Cerebellar nuclear complex (tissue), 1 donor: Measurements from ENCODE around the gene MAP4K5.
"Not testable (repeated sequence)": the region's sequence is repeated elsewhere in the genome, so short reads cannot be mapped to it uniquely, and the experiment has no call there.

Experiments
- DNase-seq, 2 experiments: peaks; one replicate each; lab custom pipeline; 2025; lab: John Stamatoyannopoulos, UW

The MAP4K5 gene

DNA sequence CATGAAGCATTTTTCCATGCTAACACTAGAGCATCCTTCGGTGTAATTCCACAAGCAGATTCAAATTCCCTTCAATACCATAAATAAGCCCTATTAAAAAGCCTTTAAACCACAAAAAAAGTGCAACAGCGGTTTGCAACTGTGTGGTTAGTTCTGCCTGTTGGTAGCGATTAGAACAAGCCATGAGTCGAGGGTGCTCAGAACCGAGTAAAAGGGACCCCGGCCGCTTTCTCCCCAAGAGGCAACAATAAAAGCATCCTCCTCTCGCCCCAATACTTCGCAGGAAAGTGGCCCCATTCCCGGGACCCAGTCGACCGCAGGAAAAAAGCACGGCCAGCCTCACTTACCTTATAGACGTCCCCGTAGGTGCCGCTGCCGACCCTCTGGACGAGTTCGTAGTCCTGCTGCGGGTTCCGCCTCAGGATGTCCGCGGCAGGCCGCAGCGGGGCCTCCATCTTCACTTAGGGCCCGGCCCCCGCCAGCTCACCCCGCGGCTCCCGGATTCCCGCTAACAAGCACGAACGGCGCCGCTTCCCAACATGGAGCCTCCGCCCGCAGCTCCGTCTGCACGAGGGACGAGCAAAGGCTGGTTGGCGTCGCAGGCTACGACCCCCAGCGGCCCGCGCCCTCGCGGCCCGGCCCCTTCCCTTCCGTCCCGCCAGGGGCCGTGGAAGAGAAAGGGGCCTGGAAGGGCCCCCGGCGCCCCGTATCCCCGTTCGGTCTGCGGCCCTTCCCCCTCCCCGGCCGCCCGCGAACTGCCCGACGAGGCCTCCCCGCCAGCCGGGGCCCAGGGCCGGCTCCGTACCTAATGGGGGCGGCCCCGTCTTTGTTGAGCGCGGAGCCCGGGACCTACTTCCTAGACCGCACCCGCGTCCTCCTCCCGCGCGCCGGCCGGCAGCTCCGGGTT lies 521 bp downstream of the MAP4K5 start:
- DNase-seq, result no peak

DNA sequence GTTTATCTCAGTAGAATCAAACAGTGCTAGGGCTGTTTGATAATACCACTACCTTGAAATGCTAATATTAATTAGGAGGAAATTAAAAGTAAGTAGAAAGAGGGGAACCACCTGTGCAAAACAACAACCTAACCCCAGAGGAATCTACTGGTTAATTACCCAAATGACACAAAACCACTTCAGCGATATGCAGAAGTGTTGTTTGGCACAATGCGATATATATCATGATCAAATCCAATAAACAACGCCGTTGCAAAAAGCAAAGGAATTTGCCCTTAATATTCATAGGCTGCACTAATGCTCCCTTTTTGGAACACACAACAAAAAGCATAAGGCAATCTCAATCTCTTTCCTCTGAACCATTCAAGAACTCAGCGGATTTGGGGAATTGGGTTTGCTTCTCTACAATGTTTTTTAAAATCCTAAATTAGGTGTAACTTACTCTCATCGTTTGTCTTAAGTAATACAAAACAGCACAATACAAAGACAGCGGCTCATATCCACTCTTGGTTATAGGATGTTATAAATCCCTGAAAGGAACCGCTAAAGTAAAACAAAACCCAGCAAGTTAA lies 1.5 kb downstream of the MAP4K5 start:
- no peak for DNase-seq

DNA sequence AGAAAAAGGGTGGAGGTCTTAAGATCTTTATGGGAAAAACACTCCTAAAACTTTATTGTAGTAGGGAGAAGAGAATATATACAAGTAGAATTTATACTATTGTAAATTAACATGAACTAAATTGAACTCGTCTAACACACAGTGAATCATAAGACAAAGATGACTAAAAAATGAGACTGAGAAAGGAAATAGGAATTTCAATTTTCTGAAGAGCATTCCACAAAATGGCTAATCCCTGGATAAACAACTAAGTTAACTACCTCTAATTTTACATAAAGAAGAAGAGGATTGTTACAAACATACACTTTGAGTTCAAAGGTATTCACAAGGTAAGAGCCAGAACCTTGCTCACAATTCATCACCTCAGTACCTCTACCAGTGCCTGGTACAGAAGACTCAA lies 2.0 kb downstream of the MAP4K5 start:
- no peak for DNase-seq

DNA sequence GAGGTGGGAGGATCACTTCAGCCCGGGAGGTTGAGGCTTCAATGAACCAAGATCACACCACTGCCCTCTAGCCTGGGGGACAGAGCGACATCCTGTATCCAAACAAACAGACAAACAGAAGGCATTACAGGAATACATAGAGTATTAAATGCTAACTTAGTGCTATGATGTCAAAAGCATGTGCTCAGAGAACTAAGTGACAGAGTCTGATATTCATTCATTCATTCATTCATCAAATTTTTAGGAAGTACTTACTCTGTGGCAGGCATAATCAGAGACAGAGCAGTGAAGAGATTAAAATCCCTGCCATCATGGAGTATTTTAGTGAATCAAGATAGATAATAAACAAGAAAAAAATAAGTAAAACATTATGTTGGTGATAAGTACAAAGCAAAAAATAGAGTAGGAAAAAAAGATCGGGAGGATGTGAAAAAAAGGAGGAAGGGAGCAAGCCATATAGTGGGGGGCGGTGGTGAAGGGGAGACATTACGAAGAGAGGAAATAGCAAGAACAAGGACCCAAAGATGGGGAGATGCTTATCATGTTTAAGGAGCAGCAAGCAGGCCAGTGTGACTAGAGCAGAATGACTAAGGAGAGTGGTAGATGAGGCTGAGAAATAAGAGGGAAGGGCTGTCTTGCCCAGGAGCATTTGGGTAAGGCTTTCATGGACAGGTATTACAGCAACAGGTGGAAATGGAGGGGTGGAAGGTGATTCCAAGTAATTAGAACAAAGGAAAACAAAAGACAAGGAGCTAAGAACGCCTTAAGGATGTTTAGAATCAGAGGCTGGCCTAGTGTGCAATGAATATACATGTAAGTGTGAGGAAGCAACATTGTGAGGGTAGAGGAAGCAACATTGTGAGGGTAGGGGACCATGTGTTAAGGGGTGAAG lies 2.8 kb downstream of the MAP4K5 start:
- no peak for DNase-seq

DNA sequence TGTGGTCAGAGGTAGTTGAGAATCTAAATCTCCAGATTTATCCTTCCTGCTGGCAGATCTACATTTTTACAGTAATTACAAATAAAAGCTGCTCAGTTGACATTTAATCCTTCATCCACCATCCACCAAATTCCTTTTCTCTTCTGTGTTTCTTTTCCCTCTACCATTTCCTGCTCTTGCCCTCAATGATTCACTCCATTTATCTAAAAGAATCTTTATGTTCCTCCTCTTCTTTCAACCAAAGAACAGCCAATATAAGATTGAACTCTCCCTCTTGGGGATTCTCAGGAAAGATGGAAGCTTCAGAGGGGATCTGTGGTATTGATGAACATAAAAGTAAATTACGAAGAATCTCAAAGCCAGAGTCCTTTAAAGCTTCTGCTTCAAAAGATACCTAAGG lies 4.4 kb downstream of the MAP4K5 start:
- DNase-seq, result no peak

DNA sequence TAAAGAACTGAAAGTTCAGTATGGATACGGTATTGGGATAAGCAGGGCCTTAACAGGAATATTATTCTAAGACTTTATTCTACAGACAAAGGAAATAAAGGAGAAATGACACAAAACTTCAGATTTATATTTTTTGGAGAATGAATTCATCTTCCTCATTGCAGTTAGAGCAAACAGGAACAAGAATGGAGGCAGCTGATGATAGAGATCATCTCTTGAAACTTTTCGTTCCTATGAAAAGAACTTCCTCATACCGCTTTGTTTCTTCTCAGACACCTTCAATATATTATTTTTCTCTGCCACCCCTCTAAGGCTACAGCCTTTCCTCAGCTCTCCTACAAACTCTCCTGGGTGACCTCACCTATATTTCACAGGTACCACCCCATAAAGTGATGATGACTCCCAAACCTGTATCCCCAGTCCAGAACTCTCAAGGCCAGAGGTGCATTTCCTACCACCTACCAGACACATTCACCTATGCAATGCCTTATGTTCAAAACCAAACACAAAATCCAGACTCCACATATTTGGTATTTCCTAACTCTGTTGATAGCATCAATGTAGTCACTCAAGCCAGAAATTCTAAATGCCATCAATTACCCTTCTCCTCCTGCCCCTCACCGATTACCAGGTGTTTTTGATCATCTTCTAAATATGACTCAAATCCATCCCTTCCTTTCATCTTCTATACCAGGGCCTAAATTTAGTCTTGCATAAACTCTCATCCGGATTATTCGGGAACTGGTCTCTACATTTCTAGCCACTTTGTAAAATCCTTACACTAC lies 7.4 kb downstream of the MAP4K5 start:
- DNase-seq, result no peak

DNA sequence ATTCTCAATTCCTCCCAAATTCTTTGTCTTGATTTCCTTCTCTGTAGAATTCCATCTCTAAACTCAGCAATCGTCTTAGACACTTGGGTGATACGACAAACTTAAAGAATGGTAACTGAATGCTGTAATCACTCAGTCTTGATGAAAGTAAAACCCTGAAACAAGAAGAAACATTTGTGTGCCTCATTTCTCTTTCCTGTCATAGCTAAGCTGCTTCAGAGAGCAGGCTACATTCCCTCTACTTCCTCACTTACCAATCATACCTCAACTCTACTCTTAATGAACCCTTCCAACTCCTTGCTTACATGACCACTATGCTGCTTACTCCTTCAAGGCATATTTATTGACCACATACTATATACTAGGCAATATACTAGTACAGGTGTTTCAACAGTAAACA lies 8.3 kb downstream of the MAP4K5 start:
- DNase-seq, result no peak

DNA sequence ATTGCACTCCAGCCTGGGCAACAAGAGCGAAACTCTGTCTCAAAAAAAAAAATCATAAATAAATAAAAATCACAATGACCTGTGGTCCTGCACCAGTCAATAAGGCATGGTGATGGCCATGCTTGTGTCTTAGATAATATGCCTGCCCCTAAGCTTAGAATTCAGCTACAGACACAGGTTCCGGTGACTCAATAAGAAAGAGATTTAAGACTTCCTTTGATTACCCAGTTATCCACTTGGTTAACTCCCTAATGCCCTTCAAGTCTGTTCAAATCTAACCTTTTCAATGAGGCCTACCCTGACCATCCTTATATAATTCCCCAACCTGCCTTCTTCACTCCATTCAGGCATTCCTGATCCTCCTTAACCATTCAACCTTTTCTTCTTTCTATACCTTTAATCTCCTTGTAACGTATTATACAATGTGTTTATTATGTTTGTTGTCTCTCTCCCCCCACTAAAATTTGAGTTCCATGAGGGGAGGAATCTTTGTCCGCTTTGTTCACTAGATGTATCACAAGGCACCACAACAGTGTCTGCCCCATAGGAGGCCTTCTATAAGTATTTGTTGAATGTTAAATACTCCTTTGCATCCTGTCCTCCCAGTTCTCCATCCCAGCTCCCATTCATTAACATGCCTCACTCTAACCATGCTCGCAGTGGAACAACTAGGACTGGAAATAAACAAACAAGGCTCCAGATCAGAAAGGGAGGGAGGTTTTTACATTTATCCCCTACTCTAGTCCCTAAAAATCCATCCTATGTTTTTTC lies 8.9 kb downstream of the MAP4K5 start:
- DNase-seq, result no peak

DNA sequence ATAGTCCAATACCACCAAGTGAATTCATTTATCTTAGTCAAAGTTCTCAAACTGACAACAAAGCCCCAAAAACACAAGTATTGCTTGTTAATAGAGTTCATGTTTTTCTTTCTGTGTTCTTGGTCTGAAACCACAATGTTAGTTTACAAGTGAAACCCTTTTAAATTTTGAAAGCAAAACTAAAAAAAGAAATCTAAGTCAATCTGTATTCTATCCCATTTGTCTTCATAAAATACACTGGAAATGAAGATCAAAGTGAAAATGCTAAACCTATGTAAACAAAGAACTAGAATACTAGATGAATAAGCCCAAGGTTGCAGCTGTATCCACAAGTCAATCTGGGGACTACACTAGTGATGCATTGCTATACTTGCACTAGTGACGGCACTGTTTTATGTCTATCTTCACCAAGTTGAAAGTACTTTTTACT lies 10.4 kb downstream of the MAP4K5 start:
- no peak for DNase-seq

DNA sequence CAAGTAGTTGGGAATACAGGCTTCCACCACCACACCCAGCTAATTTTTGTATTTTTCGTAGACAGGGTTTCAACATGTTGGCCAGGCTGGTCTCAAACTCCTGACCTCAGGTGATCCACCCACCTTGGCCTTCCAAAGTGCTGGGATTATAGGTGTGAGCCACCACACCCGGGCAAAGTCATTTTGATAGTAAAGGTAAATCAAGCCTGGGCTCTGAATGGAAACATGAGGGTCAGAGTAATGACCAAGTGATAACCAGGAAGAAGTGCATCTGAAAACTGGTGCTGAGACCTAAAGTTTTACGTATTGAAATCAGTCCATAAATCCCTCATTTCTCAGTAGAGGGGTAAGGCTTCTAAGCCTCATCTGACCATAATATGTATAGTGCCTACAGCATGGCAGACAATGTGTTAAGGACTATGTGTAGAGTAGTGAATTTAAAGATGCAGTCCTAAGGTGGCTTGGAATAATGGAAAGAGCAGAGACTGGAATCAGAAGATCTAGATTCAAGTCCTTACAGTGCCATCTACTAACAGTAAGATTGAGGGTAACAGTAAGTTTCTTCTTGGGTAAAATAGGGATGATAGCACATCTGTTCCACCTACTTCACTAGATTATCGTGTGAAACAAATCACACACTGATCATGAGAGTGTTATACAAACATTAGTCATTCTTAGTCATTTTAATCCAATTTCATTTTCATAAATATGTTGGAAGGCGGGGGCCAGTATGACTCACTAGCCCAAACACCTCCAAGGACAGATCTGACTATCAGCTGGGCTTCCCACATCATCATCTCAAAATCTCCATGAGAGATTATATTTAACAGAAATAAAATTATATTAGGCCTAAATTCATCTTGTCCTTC lies 11.2 kb downstream of the MAP4K5 start:
- no peak for DNase-seq

DNA sequence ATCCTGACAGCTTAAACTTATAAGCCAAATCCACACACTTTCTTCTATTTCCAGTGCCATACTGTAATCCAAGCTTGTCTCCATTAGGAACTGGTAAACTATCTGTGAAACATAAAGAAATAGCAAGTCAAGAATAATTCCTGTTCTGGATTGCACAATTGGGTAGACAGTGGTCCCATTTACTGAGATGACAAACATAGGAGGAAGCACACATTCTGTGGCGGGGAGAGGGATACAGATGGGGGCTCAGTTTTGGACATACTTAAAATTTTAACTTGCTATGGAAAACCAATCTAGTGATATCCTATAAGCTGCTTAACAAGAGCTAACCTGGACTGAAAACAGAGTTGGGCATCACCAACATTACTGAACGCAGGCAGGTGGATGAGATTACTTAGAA lies 16.3 kb downstream of the MAP4K5 start:
- DNase-seq, result no peak

DNA sequence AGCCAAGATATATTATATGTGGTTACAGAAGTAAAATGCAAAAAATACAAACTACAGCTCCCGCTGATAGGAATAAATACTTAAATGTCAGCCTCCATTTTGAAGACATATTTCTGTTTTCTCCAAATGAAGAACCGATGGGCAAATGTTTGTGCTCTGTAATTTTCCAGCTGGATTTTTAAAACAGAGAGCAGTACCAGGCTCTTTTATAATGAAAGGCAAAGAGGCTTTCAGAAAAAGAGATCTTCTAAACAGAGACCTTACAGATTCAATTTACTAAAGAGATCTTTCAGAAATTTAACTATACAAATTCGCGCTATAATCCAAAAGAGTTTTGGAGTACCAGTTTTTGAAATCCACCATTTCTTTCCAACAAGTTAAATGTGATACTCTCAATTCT lies 19.9 kb downstream of the MAP4K5 start:
- DNase-seq, result no peak

DNA sequence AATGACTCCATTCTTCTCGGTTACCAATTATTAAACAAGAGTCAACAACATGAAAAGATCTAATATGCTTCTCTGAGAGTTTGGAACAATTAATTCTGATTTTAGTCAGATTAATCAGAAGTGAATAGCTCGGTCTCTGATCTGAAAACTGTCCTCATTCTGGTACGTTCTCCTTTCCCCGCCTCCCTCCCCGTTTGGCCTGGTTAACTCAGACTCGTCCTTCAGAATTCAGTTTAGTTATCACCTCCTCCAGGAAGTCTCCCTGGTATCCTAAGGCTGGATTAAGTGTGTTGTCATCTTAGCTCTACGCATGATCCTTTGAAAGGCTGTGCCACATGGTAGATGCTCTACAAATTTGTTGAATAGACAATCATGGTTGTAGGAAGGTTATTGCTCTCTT lies 22.2 kb downstream of the MAP4K5 start:
- DNase-seq, result no peak

DNA sequence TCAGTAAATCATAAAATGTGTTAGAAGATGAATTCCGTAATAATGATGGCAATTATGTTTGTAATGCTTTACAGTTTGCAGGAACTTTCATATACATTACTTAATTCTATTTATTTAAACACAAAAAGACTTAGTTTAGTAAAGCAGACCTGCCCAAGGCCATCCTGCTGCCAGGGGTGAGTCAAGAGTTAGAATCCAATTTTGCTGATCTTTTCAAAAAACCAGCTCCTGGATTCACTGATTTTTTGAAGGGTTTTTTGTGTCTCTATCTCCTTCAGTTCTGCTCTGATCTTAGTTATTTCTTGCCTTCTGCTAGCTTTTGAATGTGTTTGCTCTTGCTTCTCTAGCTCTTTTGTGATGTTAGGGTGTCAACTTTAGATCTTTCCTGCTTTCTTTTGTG lies 25.3 kb downstream of the MAP4K5 start:
- DNase-seq, result not testable (repeated sequence)

DNA sequence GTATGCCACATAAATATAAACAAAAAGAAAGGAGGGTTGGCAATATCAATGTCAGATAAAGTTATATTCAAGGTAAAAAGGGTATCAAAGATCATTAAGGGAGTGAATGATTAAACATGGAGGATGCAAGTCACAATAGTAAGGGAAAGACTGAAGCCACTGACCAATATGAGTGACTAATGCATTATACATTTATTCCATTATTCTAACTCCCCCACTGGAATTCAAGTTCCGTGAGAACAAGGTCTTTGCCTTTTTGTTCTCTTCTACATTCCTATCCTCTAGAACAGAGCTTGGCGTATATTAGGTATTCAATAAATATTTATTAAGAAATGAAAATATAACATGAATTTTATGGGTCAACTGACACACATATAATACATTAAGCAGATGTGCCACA lies 30.7 kb downstream of the MAP4K5 start:
- DNase-seq, result no peak

DNA sequence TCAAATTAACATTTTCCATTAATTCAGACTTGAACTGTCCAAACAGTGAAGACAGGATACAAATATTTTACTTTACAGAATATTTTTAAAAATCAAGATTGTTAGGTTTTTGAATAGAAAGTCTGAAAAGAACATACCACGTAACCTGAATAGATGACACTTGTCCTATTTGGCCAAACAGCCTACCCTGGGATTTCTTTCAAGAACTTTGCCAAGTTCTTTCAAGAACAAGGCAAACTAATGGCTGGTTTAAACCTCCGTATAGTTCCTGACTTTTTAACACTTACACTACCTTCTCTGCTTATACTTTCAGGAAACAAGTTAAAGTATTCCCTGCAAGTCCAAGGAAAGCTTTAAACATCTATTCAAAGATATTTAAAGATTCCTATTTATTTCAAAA lies 35.0 kb downstream of the MAP4K5 start:
- no peak for DNase-seq

DNA sequence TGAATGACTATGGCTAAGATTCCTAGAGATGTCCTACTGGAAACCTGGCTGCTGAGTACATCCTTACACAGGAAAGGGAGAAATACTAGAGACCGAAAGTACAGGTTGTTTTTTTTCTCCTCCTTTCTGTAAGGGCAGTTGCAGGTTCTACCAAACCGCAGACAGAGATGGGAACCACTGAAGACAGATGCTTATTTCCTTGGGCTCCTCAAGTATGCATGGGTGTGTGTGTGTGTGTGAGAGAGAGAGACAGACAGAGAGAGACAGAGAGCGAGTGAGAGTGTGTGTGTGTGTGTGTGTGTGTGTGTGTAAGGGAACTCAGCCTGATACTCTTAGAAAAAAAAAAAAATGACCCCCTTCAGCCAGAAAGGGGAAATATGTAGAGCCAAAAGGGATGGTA lies 42.5 kb downstream of the MAP4K5 start:
- no peak for DNase-seq

DNA sequence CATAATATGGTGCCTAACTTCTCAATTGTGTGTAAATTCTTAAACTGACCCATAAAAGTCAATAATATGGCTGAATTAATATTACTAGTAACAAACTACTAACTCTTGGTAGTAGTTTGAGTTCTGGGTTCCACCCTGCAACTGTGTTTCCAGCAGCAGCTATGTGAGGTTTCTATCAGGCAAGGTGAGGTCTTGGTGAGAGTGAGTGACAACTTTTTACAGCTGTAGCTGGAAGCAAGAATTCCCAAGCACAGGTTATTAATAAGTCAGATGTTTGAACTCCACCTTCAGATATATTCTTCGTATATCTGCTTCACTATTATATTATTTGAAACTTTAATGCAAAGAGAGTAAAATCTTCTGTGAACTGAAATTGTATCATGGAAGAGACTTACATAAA lies 43.8 kb downstream of the MAP4K5 start:
- no peak for DNase-seq

DNA sequence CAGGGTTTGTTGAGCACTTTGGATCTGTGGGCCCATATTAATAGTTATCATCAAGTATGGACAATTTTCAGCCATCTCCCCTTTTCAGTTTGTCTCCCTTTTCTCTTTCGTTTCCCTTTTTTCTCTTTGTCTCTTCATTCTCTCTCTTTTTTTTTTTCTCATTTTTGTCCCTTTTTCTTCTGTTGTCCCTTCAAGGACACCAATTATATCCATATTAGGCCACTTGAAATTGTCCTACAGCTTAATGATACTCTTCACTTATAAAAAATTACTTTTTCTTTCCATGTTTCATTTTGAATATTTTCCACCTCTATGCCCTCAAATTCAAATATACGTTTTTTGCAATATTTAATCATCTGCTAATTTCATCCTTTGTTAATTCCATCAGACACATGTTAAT lies 53.3 kb downstream of the MAP4K5 start:
- DNase-seq, result no peak

DNA sequence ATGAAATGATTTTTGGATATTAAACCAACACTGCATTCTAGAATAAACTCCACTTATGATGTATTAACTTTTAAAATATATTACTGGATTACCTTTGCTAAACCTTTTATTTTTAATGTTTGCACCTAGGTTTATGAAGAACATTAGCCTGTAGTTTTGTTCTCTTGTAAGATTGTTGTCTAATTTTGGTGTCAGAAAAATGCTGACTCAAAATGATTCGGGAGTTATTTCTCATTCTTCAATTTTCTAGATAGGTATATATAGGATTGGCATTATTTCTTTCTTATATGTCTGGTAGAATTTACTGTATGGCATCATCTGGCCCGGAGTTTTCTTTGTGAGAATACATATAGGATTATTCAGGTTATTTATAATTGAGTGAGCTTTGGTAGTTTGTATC lies 54.6 kb downstream of the MAP4K5 start:
- DNase-seq, result no peak
